Renal cortex interstitium (tissue), 11 donors: Measurements from ENCODE around the gene SRBD1. TPM values are rescaled to one million over a fixed set of nuclear protein-coding genes. Genes with fewer than 3 reads are reported as not detected.

Experiments
- DNase-seq, 11 donors: peaks; one replicate each; pipeline ENCODE4 v3.0.0-alpha.2; 2013; ENCODE audit warnings: low read depth in 9 of 11, low spot score in 4 of 11; ENCODE audit errors: extremely low read depth in 1 of 11
- polyA plus RNA-seq, 3 donors: library from polyadenylated mRNA; unstranded; fragments of 120-200 nt; gene quantifications; one replicate each; pipeline ENCODE4 v1.2.1, GENCODE V29; 2013; ENCODE audit not compliant: insufficient read length in 3 of 3

The SRBD1 gene
- polyA plus RNA-seq, 3 donors: 20.8 to 26.9 (median 23.9) TPM

DNA sequence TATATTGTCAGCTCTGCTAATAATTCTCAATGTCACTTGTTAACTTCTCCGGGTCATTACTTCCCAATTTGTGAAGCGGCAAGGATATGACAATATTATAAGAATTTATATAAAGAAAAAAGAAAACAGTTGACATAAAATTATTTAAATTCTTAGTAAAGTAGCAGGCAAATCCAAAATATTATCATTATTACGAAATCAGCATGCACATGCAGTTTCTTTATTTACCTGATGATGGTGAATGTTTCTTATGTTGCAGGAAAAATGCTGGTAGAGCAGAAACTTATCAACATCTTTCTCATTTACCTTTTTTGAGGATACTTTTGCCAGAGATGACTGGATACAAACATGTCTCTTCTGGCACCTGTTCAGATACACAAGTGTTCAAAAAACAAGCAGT lies 38.1 kb downstream of the SRBD1 start:
- DNase-seq: no peak

GRCh38 chr2:45571940-45572339 lies 39.1 kb downstream of the SRBD1 start:
- no peak for DNase-seq

DNA sequence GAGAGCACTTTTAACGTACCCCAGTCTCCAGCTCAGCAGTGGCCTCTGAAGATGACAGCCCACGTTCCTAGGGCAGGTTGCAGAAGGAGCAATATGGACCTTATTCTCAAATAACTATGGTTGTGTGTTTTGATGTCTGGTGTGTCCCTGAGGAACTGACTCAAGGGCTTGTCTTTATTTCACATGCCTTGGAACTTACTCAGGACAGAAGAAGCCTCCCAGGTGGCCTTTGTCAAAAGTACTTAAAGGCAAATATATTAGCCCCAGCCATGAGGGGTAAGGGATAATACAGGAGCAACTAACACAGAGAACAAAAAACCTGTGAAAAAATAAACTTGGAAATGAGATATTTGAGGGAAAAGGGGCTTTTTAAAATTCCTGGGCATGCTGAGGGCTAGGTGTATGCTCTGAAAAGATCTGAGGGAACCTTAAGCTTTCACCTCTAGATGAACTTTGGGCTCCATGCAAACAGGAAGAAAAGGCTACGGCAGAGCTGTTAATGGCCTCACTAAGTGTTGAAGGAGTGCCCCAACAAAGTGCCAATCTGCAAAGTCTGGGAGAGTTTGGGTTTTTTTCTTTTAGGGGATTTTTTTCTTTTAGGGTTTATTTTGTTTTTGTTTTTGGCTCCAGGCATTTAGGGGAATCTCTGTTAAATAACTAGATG lies 40.3 kb downstream of the SRBD1 start:
- DNase-seq: no peak

- DNase-seq: no peak
These were observed 42.1 kb downstream of the SRBD1 start for GRCh38 chr2:45568935-45569334.

- DNase-seq: no peak
These were observed 42.9 kb downstream of the SRBD1 start for GRCh38 chr2:45567974-45568789.

- DNase-seq: no peak
These were observed 43.6 kb downstream of the SRBD1 start for GRCh38 chr2:45567288-45567963.

GRCh38 chr2:45559436-45559835 lies 51.6 kb downstream of the SRBD1 start:
- no peak for DNase-seq

GRCh38 chr2:45554742-45555140 lies 56.3 kb downstream of the SRBD1 start:
- no peak for DNase-seq

- DNase-seq: no peak
These were observed 56.9 kb downstream of the SRBD1 start for GRCh38 chr2:45554073-45554741.

GRCh38 chr2:45551862-45552261 lies 59.2 kb downstream of the SRBD1 start:
- no peak for DNase-seq

GRCh38 chr2:45545943-45546342 lies 65.1 kb downstream of the SRBD1 start:
- no peak for DNase-seq

DNA sequence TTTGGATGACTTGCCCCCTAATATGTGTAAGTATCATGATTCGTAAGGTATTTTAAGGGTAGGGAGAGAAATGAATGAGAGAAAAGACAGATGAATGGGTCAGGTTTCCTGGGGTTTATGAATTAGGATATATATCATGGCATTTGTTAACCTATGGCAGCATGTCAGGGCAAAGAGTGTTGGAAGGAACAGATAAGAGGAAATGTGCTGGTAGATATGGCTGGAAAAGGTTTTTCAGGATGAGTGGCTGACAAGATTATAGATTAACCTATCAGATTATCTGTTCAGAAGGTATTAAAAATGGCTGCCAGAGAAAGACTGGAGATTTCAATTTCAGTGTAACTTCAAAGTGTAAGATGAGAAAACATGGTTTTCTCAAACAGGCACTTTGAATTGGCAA lies 67.8 kb downstream of the SRBD1 start:
- DNase-seq: no peak

GRCh38 chr2:45542013-45542412 lies 69.1 kb downstream of the SRBD1 start:
- DNase-seq: no peak

GRCh38 chr2:45541450-45541849 lies 69.6 kb downstream of the SRBD1 start:
- DNase-seq: no peak

DNA sequence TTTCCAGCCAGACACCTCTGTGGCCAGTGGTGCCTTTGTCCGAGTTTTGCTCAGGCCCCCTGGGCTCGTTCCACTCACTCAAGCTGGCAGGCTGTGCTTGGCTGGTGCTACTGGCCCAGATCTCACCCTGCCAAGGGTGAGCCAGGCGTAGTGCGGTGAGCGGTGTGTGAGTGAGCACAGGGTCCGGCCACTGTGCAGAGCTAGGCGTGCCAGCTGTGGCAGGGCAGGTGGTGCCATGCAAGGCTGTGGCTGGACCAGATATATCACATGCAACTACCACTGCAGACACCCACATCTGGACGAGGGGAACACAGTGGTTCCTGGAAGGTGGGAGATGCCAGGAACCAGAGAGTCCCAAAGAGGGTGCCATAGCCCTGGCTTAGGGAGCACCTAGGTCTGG lies 70.1 kb downstream of the SRBD1 start:
- DNase-seq: no peak

- no peak for DNase-seq
These were observed 77.3 kb downstream of the SRBD1 start for GRCh38 chr2:45533771-45534170.

- DNase-seq: peak in 5 of 11 donors; percentile 6 to 46 (median 8)
These were observed 78.9 kb downstream of the SRBD1 start for GRCh38 chr2:45532181-45532580.

DNA sequence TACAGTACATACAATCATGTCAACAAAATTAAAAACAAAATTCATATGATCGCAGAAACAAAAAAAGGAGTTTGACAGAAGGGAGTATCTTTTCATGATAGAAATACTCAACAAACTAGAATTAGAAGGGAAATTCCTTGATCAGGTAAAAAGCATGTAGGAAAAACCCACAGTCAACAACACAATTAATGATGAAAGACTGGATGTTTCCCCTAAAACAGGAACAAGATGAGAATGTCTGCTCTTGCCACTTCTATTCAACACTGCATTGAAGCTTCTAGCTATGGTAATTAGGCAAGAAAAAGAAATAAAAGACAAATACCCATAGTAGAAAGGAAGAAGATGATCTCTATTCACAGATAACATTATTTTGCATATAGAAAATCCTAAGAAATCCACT lies 87.1 kb downstream of the SRBD1 start:
- no peak for DNase-seq

- no peak for DNase-seq
These were observed 92.5 kb downstream of the SRBD1 start for GRCh38 chr2:45518546-45518945.
